GM18861 (cell line): ENCODE measurements around the gene ARHGAP12.

Experiments
- ATAC-seq: cut with Tn5 transposase; IDR thresholded peaks from one replicate; pipeline ENCODE4 v1.9.1; 2021; ENCODE audit not compliant: unreplicated experiment

Gene ARHGAP12

GRCh38 chr10:31830887-31831286 lies 97.7 kb downstream of the ARHGAP12 start:
- no peak for ATAC-seq

GRCh38 chr10:31829776-31830175 lies 98.9 kb downstream of the ARHGAP12 start:
- no peak for ATAC-seq

GRCh38 chr10:31823358-31823757 lies 105.3 kb downstream of the ARHGAP12 start:
- no peak for ATAC-seq

DNA sequence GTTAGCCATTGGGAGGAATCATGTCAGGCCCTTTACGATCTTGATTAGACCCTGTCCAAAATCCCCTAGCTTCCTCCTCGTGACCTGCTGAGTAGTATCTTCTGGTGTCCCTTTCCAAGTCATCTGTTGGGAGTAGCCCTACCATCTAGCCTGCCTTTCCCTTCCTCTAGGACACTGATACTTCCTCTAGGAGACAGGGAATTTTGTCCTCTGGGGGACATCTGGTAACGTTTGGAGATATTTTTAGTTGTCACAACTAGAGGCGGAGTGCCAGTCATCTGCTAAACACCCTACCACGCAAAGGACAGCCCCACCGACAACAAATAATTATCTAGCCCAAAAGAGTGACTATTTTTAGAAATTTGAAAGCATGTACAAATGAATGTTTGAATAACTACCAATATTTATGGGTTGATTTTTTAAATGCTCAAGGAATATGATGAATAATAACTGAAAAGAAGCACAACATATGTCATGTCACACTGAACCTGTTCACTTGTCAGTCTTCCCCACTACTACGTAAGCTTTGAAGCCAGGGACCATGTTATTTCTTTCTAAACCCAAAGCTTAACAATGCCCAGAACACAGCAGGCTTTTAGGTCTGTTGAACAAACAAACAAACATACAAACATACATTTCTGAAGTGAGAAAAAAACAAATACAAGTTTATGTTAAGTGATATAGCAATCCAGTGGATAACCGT lies 105.9 kb downstream of the ARHGAP12 start:
- ATAC-seq: no peak

- no peak for ATAC-seq
Measured at GRCh38 chr10:31822150-31822549, 106.5 kb downstream of the ARHGAP12 start.

DNA sequence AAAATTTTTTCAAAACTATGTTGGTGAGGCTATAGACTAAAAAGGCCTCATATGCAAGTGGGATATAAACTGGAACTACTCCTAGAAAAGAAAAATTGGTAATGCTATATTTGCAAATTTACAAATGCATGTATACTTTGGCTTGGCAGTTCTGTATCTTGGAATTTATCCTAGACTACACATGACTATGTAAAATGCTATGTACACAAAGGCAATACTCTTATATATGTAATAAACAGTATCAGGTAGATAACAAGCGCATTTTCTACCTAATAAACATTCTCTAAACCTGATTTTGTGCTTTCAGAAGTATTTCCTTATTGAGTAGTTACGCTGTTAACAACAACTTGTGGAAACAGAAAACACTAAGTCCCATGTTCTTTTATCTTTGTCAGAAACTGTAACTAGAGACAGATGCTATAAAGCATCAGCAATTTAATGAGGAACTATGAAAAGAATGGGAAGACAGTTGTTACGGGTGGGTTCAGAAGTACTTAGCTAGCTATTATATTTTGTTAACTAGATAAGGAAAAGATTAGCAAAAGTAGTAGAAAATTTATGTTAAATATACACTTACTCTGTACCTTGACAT lies 107.8 kb downstream of the ARHGAP12 start:
- ATAC-seq: no peak

- ATAC-seq: no peak
Measured at GRCh38 chr10:31820096-31820495, 108.5 kb downstream of the ARHGAP12 start.

DNA sequence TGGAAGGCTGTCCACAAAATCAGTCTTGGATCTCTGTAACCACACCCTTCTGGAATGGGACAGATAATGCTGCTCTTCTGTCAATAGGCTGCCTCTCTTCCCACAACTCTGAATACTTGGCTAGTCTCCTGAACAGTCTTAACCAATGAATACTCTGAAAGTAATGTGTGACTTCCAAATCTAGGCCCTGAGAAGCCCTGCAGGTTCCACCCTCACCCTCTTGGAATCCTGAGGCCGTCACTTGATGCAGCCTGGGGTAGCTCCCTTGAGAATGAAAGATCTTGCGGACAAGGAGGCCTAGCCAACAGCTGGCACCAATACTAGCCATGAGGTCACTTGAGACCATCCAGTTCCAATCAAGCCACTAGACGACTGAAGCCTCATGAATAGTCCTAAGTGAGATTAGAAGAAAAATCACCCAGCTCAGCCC lies 109.2 kb downstream of the ARHGAP12 start:
- no peak for ATAC-seq

- no peak for ATAC-seq
Measured at GRCh38 chr10:31816318-31816717, 112.3 kb downstream of the ARHGAP12 start.

DNA sequence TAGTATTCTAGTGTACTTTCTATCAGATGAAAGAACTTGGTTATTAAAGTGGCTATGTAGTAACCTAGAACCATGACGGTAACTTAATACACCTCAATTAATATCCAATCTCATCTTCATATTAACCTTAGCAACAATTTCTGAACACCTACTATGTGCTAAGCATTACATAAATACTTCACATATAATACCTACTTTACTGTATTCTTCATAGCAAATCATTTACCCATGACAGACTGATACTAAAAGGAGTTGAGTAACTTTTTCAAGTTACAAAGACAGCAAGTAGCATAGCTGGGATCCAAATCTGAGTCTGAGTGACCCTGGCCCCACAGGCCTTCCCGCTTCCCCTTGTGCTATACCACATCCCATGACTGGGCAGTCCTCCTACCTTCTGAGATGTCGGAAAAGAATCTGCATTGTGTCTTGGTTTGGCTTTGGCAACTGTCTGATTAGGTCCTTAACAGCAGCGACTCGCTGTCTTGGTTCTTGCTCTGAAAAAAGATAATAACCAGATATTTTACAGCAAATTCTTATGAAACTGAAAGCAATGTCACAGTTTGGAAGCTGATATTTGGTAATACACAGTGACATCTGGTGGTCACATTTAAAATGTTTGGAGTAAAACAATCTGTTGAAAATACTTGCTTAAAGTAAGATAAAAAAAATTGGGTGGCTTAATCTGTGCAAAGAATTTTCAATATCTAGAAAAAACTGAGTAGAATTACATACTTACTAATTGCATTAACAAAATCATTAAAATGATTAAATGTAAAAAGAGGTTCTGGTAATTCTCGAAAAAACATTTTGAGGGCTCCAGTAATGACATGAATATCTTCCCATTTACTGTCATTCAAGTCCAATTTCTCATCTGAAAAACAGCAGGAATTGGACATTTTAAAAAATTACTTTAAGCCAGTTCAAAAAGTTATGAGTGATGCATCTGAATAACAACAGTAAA lies 120.1 kb downstream of the ARHGAP12 start:
- peak; percentile 52 for ATAC-seq

DNA sequence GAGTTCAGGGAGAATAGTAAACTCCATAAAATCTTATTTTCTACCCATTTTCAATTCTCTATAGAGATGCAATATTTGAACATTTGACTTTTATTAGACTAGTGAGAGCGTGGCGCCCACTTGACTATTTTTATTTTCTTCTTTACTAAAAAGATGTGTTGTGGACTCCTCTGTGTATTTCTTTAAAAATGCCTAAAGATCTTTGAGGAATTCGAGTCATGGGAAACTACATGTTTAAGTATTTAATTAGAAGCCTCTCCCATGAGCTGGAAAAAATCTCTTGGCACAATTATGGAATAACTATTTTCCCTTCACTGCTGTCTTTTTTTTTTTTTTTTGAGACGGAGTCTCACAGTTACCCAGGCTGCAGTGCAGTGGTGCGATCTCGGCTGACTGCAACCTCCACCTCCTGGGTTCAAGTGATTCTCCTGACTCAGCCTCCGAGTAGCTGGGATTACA lies 124.2 kb downstream of the ARHGAP12 start:
- ATAC-seq: no peak

DNA sequence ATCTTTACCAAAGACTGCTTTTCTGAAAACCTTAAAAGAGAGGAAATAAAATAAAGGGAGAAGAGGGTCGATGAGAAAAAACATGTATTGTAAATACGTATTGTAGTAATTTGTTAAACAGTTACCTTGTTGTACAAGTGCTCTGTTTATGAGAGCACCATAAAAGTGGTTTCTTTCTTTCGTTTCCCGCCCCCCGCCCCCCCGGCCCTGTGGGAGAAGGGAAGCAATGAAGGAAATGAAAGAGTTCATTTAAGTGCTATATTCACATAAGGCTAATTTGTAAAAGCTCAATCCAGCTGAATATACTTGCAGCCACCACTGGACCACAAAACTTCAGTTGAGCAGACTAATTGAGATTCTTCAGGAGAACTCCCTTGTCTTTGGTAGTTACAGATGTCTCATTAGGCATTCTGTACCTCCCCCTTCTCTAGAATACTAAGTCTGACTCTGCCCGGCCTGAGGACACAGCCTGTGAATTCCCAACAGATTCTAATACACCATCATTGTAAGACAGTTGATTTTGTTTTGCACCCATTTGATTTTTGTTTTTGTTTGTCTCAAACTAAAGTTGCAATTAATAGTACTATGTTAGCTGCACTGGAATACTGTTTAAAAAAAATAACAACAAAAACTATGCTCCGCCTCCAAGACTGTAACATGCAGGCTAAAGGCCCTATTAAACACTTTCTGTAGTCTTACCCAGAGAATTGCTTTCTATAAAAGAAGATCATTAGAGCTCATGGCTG lies 124.9 kb downstream of the ARHGAP12 start:
- ATAC-seq: no peak

- ATAC-seq: no peak
Measured at GRCh38 chr10:31799181-31799580, 129.4 kb downstream of the ARHGAP12 start.

GRCh38 chr10:31792745-31793144 lies 135.9 kb downstream of the ARHGAP12 start:
- no peak for ATAC-seq

GRCh38 chr10:31789555-31789954 lies 139.1 kb downstream of the ARHGAP12 start:
- ATAC-seq: no peak

- no peak for ATAC-seq
Measured at GRCh38 chr10:31782701-31783100, 145.9 kb downstream of the ARHGAP12 start.

- no peak for ATAC-seq
Measured at GRCh38 chr10:31780717-31781116, 147.9 kb downstream of the ARHGAP12 start.

DNA sequence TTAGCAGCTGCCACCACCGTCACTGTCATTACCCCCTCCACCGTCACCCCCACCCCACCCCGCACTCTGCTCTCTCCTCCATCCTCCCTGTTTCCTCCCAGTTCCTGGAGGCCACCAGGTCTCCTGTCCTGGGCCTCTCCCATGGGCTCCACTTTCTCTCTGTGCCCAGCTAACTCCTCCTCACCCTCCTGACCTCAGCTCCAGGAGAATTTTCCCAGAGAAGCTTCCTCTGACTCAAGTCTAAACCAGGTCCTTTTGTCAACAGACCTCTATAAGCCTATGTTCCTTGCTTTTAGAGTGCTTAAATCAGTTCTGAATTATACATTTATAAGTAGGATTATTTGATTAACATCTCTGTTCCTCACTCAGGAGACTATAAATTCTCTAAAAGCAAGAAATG lies 150.0 kb downstream of the ARHGAP12 start:
- no peak for ATAC-seq

- ATAC-seq: no peak
Measured at GRCh38 chr10:31776159-31776558, 152.5 kb downstream of the ARHGAP12 start.

DNA sequence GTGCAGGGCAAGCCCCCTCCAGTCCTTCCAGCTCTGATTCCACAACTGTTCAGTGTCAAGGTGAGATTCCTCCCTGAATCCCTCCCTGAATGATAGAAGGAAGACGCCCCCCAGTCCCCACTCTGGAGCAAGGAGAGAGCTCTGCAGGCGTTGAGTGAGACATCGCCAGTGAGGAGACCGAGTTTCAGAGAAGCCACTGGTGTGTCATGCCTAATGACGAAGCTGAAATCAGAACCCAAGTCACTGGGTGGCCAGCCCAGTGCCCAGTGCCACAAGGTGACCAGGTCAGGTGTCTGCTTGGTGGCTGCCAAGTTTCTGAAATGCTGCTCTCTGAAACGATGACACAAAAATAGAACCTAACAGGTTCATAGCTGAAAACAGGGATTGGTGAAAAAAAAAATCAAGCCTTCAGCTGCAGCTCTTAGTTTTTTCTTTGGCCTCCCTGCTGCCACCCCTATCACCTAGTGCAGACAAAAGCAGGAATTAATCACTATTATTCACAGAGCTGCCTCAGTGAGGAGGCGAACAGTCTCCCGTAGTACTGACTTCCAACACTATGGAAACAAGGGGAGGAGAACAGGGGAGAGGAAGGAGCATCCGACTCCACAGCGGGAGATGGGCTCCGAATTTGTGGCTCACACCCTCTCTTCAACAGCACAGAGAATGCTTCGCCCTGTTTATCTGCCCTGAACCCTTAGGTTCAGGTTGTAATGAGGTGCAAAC lies 153.5 kb downstream of the ARHGAP12 start:
- no peak for ATAC-seq
